Stimulated activated CD8-positive, alpha-beta memory T cell treated with anti-CD3 and anti-CD28 coated beads, Interleukin-15, amount 100 ng/mL, for 4 hours (primary cell): ENCODE measurements around the gene NDUFB2.
"Not testable (repeated sequence)": the region's sequence is repeated elsewhere in the genome, so short reads cannot be mapped to it uniquely, and the experiment has no call there.

Experiments used
- DNase-seq, 2 donors: peaks; one replicate each; pipeline ENCODE4 v3.0.0-alpha.2; 2020; ENCODE audit warnings: low read depth in 2 of 2

The NDUFB2 gene

GRCh38 chr7:140672382-140673062 lies 24.0 kb upstream of the NDUFB2 start, which contains the start of gene ADCK2:
Gene ADCK2, plus strand, starts transcription at chr7:140672945. Its CDS starts 386 bp downstream, at chr7:140673331.
- peak; percentile 16 to 50 for DNase-seq

DNA sequence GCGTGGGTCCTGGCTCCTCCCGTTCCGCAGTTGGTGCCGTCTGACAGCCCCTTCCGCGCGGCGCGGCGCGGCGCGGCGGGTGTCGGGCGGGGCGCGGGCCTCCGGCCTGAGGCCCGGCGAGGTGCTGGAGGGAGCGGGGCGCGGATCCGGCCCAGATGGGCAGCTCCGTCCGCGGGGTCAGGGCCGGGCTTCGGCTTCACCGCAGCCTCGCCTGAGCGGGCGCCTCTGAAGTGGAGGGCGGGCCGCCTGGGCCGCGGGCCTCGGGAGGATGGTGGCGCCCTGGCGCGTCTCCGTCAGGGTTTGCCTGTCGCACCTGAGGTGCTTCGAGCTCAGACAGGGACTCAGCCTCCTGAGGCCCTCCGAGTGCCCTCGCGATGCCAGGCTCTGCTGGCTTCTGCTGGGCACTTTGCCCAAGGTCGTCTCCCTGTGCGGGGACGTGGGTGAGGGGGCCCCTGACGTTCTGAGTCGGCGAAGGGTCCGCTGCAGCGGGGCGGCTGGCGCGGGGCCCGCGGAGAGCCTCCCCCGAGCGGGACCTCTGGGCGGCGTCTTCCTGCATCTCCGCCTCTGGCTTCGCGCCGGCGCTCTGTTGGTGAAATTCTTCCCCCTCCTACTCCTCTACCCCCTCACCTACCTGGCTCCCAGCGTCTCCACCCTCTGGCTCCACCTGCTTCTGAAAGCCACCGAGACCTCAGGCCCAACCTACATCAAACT lies 23.3 kb upstream of the NDUFB2 start:
- DNase-seq, result peak; percentile 21 to 33

DNA sequence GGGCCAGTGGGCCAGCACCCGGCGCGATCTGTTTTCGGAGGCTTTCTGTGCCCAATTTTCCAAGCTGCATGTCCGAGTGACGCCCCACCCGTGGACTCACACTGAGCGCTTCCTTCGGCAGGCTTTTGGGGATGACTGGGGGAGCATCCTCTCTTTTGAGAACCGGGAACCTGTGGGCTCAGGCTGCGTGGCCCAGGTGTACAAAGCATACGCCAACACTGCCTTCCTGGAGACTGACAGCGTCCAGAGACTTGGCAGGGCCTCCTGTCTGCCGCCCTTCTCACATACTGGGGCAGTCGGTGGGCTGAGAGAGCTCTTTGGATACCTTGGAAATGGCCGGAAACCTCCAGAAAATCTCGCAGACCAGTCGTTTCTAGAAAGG lies 22.7 kb upstream of the NDUFB2 start:
- no peak for DNase-seq

- DNase-seq, result no peak
These were observed 22.1 kb upstream of the NDUFB2 start for GRCh38 chr7:140674356-140674800.

GRCh38 chr7:140674899-140675701 lies 21.4 kb upstream of the NDUFB2 start:
- no peak for DNase-seq

DNA sequence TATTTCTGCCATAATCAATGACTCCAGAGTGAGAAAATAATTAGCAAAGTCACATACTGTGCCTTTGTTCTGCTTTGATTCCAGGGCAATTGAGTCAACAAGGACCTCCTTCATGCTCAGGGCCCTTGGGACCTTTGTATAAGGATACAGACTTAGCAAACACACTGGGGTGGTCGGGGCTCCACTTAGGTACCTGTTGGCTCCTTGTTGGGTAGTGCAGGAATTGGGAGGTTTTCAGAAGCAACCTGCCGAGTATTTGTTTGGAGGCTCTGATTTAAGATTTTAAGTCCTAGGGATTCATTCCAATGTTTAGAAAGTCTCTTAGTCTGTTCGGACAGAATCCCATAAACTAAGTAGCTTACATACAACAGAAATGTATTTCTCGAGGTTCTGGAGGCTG lies 20.8 kb upstream of the NDUFB2 start:
- DNase-seq, result no peak

DNA sequence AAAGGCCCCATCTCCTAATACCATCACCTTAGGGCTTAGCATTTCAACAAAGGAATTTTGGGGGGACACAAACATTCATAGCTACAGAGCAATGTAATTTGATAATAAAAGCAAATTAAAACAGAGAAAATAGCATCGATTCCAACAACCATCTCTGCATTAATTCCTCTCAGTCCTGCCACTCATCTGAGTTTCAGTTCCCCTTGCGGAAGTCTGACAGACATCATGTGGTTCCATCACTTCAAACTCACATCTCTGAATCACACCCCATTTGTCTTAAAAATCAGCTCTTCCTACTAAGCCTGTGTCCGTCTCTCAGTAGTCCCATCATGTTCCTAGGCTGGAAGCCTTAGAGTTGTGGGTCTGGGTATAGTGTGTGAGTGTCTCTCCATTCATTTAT lies 20.2 kb upstream of the NDUFB2 start:
- no peak for DNase-seq

DNA sequence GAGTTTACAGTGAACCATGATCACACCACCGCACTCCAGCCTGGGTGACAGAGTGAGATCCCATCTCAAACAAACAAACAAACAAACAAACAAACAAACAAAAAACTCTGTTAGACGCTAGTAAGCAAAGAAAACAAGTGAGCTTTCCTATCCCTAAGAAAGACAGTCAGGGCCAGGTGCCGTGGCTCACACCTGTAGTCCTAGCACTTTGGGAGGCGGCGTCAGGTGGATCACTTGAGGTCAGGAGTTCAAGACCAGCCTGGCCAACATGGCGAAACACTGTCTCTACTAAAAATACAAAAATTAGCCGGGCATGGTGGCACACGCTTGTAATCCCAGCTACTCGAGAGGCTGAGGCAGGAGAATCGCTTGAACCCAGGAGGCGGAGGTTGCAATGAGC lies 19.6 kb upstream of the NDUFB2 start:
- not testable (repeated sequence) for DNase-seq

- DNase-seq, result no peak
These were observed 19.0 kb upstream of the NDUFB2 start for GRCh38 chr7:140677496-140677895.

GRCh38 chr7:140678081-140678815 lies 18.3 kb upstream of the NDUFB2 start:
- DNase-seq, result no peak

DNA sequence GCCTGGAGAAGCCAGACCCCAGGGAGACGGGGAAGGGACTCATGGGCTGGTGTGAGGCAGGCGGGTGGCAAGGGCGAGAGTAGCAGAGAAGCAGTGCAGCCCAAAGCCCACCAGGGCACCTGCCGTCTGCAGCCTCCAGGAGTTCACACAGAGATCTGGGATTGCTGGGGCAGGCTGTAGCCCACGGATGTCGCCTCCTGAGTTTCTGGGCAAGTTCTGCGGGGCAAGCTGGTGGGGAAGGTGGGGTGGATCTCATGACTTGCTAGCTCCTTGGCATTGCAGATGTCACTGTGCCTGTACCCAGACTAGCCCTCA lies 17.7 kb upstream of the NDUFB2 start:
- no peak for DNase-seq

DNA sequence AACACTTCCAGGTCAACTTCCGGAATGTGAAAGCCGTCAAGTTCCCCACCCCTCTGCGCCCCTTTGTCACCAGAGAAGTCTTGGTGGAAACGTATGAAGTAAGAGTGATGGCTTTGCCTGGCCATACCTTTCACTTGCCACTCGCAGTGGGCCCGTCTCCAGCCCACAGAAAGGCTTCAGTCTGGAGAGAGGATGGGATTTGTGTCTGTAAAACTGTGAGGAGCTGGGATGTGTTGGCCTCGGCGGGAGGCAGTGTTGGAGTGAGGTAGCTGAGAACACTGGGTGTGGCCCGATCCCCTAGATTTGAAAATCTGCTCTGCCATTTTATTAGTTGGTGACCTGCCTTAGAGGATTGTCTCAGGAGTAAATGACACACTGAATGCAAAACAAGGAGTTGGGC lies 17.3 kb upstream of the NDUFB2 start:
- DNase-seq, result no peak

GRCh38 chr7:140680886-140681285 lies 15.6 kb upstream of the NDUFB2 start:
- no peak for DNase-seq

DNA sequence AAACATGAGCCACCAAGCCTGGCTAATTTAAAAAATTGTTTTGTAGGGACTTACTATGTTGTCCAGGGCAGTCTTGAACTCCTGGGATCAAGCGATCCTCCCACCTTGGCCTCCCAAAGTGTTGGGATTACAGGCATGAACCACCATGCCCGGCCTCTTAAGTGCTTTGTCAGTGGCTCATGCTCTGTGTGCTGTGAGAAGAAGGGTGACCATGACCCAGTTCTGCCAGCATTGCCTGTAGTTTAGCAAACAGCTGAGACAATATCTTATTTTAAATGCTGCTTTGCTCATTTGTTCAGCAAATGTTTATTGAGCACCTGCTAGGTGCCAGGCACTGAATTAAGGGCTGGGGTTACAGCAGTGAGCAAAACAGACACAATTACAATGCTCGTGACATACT lies 14.7 kb upstream of the NDUFB2 start:
- no peak for DNase-seq

DNA sequence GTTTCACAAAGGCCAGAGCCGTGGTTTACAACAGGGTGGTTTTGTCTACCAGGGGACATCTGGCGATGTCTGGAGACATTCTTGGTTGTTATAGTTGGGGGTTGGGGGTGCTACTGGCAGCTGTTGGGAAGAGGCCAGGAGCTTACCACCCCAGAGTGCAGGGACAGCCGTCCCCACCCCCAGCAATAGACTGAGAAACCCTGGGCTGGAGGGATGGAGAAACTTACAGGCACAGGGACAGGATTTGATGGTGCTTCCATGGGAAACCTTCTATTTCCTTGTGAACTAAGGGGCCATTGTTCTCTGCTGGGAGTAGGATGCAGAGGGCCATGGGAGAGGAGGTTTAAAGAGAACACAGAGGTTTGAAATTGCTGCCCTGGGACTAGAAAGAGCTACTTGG lies 12.9 kb upstream of the NDUFB2 start:
- no peak for DNase-seq

GRCh38 chr7:140684066-140684950 lies 12.2 kb upstream of the NDUFB2 start:
- no peak for DNase-seq

GRCh38 chr7:140685407-140686087 lies 11.0 kb upstream of the NDUFB2 start:
- no peak for DNase-seq

GRCh38 chr7:140686921-140687320 lies 9.6 kb upstream of the NDUFB2 start:
- DNase-seq, result no peak

DNA sequence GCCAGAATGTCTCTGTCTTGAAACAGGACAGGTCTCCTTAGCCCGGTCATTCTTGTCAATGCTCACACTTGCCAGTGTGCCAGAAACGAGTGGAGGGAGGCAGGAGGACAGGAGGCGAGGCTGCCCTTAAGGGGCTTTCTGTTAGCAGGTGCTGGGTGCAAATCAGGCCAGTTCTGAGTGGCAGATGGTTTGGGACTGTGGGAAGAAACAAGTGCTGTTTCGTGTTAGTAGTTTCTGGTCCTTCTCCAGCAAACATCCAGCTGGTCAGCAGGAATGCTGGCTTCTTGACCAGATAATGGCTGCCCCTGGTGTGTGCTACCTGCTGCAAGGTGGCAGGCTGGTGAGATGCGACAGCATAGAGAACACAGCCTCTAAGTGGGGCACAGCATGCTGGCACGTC lies 8.2 kb upstream of the NDUFB2 start:
- no peak for DNase-seq
